Measurements from ENCODE around the gene CDK5R1.
A peak's percentile ranks its signal among the peaks of the same experiment; 100 is the strongest.

Gene CDK5R1

GRCh38 chr17:32518646-32519227 lies 31.9 kb downstream of the CDK5R1 start:
- TF ChIP-seq CTCF (IDR thresholded peaks at IDR 0.05; ENCODE audit: low read depth, low read length), result no peak
- in situ Hi-C loops (cut with HindIII; ENCODE audit: low sequenced_read_pairs), result no loop called here
- H3K4me3 ChIP-seq (ENCODE audit: low read depth, low read length), result peak overlapping the region; percentile 36
- no peak for DNase-seq (ENCODE audit: low read depth, low spot score)

- peak overlapping the region; percentile 40 for H3K4me3 ChIP-seq (ENCODE audit: low read depth, low read length)
- in situ Hi-C loops (cut with HindIII; ENCODE audit: low sequenced_read_pairs), result no loop called here
- no peak for TF ChIP-seq CTCF (IDR thresholded peaks at IDR 0.05; ENCODE audit: low read depth, low read length)
- DNase-seq (ENCODE audit: low read depth, low spot score), result peak; percentile 24
Measured at GRCh38 chr17:32519228-32520103, 32.7 kb downstream of the CDK5R1 start.

- DNase-seq (ENCODE audit: low read depth, low spot score), result peak; percentile 18
- H3K4me3 ChIP-seq (ENCODE audit: low read depth, low read length), result no peak overlapping the region
- in situ Hi-C loops (cut with HindIII; ENCODE audit: low sequenced_read_pairs), result no loop called here
- TF ChIP-seq CTCF (IDR thresholded peaks at IDR 0.05; ENCODE audit: low read depth, low read length), result no peak
Measured at GRCh38 chr17:32520104-32520701, 33.4 kb downstream of the CDK5R1 start.

GRCh38 chr17:32520737-32521404 lies 34.1 kb downstream of the CDK5R1 start:
- DNase-seq (ENCODE audit: low read depth, low spot score), result no peak
- no peak for TF ChIP-seq CTCF (IDR thresholded peaks at IDR 0.05; ENCODE audit: low read depth, low read length)
- no peak overlapping the region for H3K4me3 ChIP-seq (ENCODE audit: low read depth, low read length)
- in situ Hi-C loops (cut with HindIII; ENCODE audit: low sequenced_read_pairs), result no loop called here

GRCh38 chr17:32523017-32523680 lies 36.4 kb downstream of the CDK5R1 start:
- TF ChIP-seq CTCF (IDR thresholded peaks at IDR 0.05; ENCODE audit: low read depth, low read length), result no peak
- in situ Hi-C loops (cut with HindIII; ENCODE audit: low sequenced_read_pairs), result no loop called here
- H3K4me3 ChIP-seq (ENCODE audit: low read depth, low read length), result no peak overlapping the region
- DNase-seq (ENCODE audit: low read depth, low spot score), result no peak

Measured in astrocyte of the spinal cord (primary cell).